K562 (cell line): Measurements from ENCODE around the gene C2orf42. TPM values are rescaled to one million over a fixed set of nuclear protein-coding genes. Genes with fewer than 3 reads are reported as not detected.

Experiments used
- MECOM ChIP-seq: fragments of 250-450 bp; sonication (Bioruptor Pico); IDR thresholded peaks from 2 replicates; pipeline ENCODE4 v1.8.0; 2022; ENCODE audit warnings: inconsistent platforms
- MNT ChIP-seq, 2 experiments: fragments of 450-650 bp; conservative IDR thresholded peaks; 2 replicates each; pipeline ENCODE4 v1.6.1; 2017; ENCODE audit warnings: mild to moderate bottlenecking in 2 of 2, moderate library complexity in 2 of 2
- PML ChIP-seq: IDR thresholded peaks from 2 replicates; pipeline ENCODE4 v1.6.1; 2012; ENCODE audit warnings: low read length, inconsistent platforms
- RHOXF2B ChIP-seq: fragments of 250-450 bp; sonication (Bioruptor Pico); conservative IDR thresholded peaks from 2 replicates; pipeline ENCODE4 v1.5.1; 2021
- SIX5 ChIP-seq, 2 experiments: IDR thresholded peaks; 2 replicates each; pipeline ENCODE4 v1.6.1; 2011; ENCODE audit warnings: low read length in 2 of 2, borderline replicate concordance in 1 of 2, low read depth in 1 of 2, mild to moderate bottlenecking in 1 of 2, moderate library complexity in 1 of 2; ENCODE audit not compliant: insufficient read depth in 1 of 2
- TRIM25 ChIP-seq: fragments of 450-650 bp; IDR thresholded peaks from 2 replicates; pipeline ENCODE4 v1.7.0; 2016; ENCODE audit warnings: borderline replicate concordance
- UBTF ChIP-seq, 2 experiments: IDR thresholded peaks; 2 replicates each; pipeline ENCODE4 v1.6.1; 2012; ENCODE audit warnings: improper control_type of control experiment in 2 of 2, low read depth in 2 of 2, low read length in 2 of 2, borderline replicate concordance in 1 of 2
- ZNF280B ChIP-seq: fragments of 250-450 bp; sonication (Bioruptor Pico); IDR thresholded peaks from 2 replicates; pipeline ENCODE4 v1.5.1; 2021; ENCODE audit warnings: mild to moderate bottlenecking
- ZNF395 ChIP-seq: fragments of 200-800 bp; sonication (Bioruptor generic); IDR thresholded peaks from 2 replicates; pipeline ENCODE4 v1.6.1; 2017; ENCODE audit warnings: missing genetic modification characterization, missing compliant biosample characterization
- polyA plus RNA-seq, 8 experiments: library from polyadenylated mRNA; depleted of rRNA in 4 of 8; stranded (reverse) in 5 of 8; unstranded in 3 of 8; fragments of >200 nt; fragmentation: Nextera tagmentation in 2 of 8; fragmentation: Illumina TruSeq in 1 of 8; extraction: Ambion mirVana in 2 of 8; extraction: Trizol in 1 of 8; gene quantifications; 2 replicates each; pipeline versions ENCODE4 v1.2.1 to v1.2.3, GENCODE V29; 2011 to 2014; ENCODE audit warnings: inconsistent platforms in 1 of 8, missing spikeins in 1 of 8
- total RNA-seq, 7 experiments: library from RNA; depleted of rRNA in 6 of 7; stranded (reverse); fragments of >200 nt in 6 of 7; fragmentation: Illumina TruSeq in 2 of 7; extraction: Trizol in 2 of 7; gene quantifications; 2 replicates each; pipeline versions ENCODE4 v1.2.1 to v1.2.3, GENCODE V29; 2011 to 2021; ENCODE audit warnings: low replicate concordance in 1 of 7

C2orf42 gene
- total and polyA plus RNA-seq, 9 of the 15 experiments (the other 6 are each of a cell fraction or from before 2014, with no cell fraction given): 4.6 to 10.9 (median 7.5) TPM

GRCh38 chr2:70190418-70191243 lies at the start of gene C2orf42 (continued):
- peak; percentile 68 for TF ChIP-seq PML
- TF ChIP-seq MECOM (CRISPR knock-in tag): no peak
- TF ChIP-seq ZNF280B (CRISPR knock-in tag): no peak
- TF ChIP-seq TRIM25: peak; percentile 92; the same call in 1 of the 2 replicates
- peak; percentile 63 to 68; a peak in 3 of 4 replicates for TF ChIP-seq SIX5 (IDR thresholded peaks at IDR 0.05; ENCODE audit: borderline replicate concordance in 1 of 2, insufficient read depth in 1 of 2, low read depth in 1 of 2, low read length in 2 of 2)
- TF ChIP-seq ZNF395: peak; percentile 88
- TF ChIP-seq UBTF (IDR thresholded peaks at IDR 0.05; ENCODE audit: borderline replicate concordance in 1 of 2, low read depth in 2 of 2, low read length in 2 of 2): peak in 1 of 2 experiments; percentile 56; a peak in 2 of 4 replicates
- TF ChIP-seq RHOXF2B (CRISPR knock-in tag): no peak
- peak; percentile 89 to 92 for TF ChIP-seq MNT (conservative IDR thresholded peaks at IDR 0.05)
